Heart left ventricle (tissue), 13 donors: ENCODE measurements around the gene VAMP3.

Experiments
- POLR2A ChIP-seq, 2 donors: fragments of 450-650 bp; IDR thresholded peaks; one replicate each; pipeline ENCODE4 v1.6.1; 2017; ENCODE audit warnings: antibody characterized with exemption in 2 of 2, mild to moderate bottlenecking in 2 of 2, moderate library complexity in 2 of 2
- TF ChIP-seq, protein P1 (sequence below), 12 donors: fragments of 200-600 bp; sonication (generic) in 4 of 12; IDR thresholded peaks; one replicate each; pipeline versions ENCODE4 v1.5.0 to v1.8.0; 2018 to 2022; ENCODE audit warnings: antibody characterized with exemption in 12 of 12, mild to moderate bottlenecking in 5 of 12
- donor health status: ischemic (EF 13 %, LVEDD 7.1; RV severe dilation, severe dysfunction).
- donor health status: DM: no; HTN: yes; CAD: no.
- donor health status: DM: no; HTN: no; CAD: no.
- donor health status: ischemic (EF 25% LVEDD 6.9; RV normal size, moderate dysfunction).
- donor health status: ischemic (EF 25% LVEDD 5.7; RV mildly dilated, moderate dysfunction).
- donor health status: ischemic (EF 35%, LVEDD 5.7; RV mildly dilated, moderate dysfunction).
- donor health status: nonischemic (EF 11% LVEDD 7.7; RV severe dilation, severe dysfunction).
- donor health status: DM: yes; HTN: yes; CAD: no.
- donor health status: PGD.
- donor health status: ischemic (EF 29% LVEDD 5.4; RV normal size, mild dysfunction).
- donor health status: nonischemic (EF 23%, LVEDD 6.1; RV moderate dilation, normal function).

DNA sequence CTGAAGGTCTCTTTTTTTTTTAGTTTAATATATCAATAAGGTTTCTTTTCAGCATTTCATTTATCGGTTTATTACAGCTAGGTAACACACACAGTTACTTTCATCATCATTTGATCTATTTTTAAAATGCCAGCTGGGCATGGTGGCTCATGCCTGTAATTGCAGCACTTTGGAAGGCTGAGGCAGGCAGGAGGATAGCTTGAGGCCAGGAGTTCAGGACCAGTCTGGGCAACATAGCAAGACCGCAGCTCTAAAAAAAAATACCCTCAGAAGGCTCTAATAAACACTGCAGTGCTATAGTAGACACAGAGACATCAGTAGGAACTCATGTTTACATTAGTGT is 48.5 kb upstream of the VAMP3 start:
- TF ChIP-seq, protein P1, sequence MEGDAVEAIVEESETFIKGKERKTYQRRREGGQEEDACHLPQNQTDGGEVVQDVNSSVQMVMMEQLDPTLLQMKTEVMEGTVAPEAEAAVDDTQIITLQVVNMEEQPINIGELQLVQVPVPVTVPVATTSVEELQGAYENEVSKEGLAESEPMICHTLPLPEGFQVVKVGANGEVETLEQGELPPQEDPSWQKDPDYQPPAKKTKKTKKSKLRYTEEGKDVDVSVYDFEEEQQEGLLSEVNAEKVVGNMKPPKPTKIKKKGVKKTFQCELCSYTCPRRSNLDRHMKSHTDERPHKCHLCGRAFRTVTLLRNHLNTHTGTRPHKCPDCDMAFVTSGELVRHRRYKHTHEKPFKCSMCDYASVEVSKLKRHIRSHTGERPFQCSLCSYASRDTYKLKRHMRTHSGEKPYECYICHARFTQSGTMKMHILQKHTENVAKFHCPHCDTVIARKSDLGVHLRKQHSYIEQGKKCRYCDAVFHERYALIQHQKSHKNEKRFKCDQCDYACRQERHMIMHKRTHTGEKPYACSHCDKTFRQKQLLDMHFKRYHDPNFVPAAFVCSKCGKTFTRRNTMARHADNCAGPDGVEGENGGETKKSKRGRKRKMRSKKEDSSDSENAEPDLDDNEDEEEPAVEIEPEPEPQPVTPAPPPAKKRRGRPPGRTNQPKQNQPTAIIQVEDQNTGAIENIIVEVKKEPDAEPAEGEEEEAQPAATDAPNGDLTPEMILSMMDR (IDR thresholded peaks at IDR 0.05), result no peak
- TF ChIP-seq POLR2A (IDR thresholded peaks at IDR 0.05), result no peak
